Activated CD8-positive, alpha-beta T cell treated with anti-CD3 and anti-CD28 coated beads for 36 hours (primary cell): ENCODE data around the gene SHISAL2B. TPM values are rescaled to one million over a fixed set of nuclear protein-coding genes. Genes with fewer than 3 reads are reported as not detected.

Experiments
- ATAC-seq: fragments of 200-7000 bp; cut with Tn5 transposase; one replicate; pipeline ENCODE4 v1.10.0; 2021; ENCODE audit warnings: mild to moderate bottlenecking, moderate library complexity
- CTCF ChIA-PET: fragments of 350-600 bp; sonication (Branson Sonifier 250); formaldehyde crosslinking; loops from one replicate; lab custom pipeline; 2021; ENCODE audit warnings: antibody characterized with exemption; lab: Charles Lee
- POLR2A ChIA-PET: fragments of 350-600 bp; sonication (Branson Sonifier 250); formaldehyde crosslinking; loops from one replicate; lab custom pipeline; 2021; ENCODE audit warnings: antibody characterized with exemption; lab: Charles Lee
- DNase-seq: peaks from one replicate; pipeline ENCODE4 v3.0.0-alpha.2; 2020
- H3K27ac Mint-ChIP-seq: one replicate; pipeline ENCODE4 v1.8.0; 2021; ENCODE audit warnings: mild to moderate bottlenecking, mixed read lengths
- H3K27me3 Mint-ChIP-seq: one replicate; pipeline ENCODE4 v1.8.0; 2021; ENCODE audit warnings: mixed read lengths
- H3K36me3 Mint-ChIP-seq: one replicate; pipeline ENCODE4 v1.8.0; 2021; ENCODE audit warnings: low read depth, mixed read lengths
- H3K4me1 Mint-ChIP-seq: one replicate; pipeline ENCODE4 v1.8.0; 2021; ENCODE audit warnings: low read depth, mixed read lengths
- H3K4me3 Mint-ChIP-seq: one replicate; pipeline ENCODE4 v1.8.0; 2021; ENCODE audit warnings: mild to moderate bottlenecking, moderate library complexity, mixed read lengths
- H3K9me3 Mint-ChIP-seq: one replicate; pipeline ENCODE4 v1.8.0; 2021; ENCODE audit warnings: mixed read lengths
- CTCF ChIP-seq: fragments of 200-600 bp; IDR thresholded peaks from one replicate; pipeline ENCODE4 v1.8.0; 2022; ENCODE audit warnings: antibody characterized with exemption, mild to moderate bottlenecking
- intact Hi-C: fragments of 100-400 bp; cut with micrococcal nuclease; formaldehyde crosslinking; loops from one replicate; pipeline ENCODE4 v1.10.0; 2022
- total RNA-seq, 2 experiments: library from RNA; stranded (reverse); gene quantifications; one replicate each; pipeline ENCODE4 v1.2.3, GENCODE V29; 2021

The SHISAL2B gene
- total RNA-seq, 2 experiments from 2014 or later, result not detected

DNA sequence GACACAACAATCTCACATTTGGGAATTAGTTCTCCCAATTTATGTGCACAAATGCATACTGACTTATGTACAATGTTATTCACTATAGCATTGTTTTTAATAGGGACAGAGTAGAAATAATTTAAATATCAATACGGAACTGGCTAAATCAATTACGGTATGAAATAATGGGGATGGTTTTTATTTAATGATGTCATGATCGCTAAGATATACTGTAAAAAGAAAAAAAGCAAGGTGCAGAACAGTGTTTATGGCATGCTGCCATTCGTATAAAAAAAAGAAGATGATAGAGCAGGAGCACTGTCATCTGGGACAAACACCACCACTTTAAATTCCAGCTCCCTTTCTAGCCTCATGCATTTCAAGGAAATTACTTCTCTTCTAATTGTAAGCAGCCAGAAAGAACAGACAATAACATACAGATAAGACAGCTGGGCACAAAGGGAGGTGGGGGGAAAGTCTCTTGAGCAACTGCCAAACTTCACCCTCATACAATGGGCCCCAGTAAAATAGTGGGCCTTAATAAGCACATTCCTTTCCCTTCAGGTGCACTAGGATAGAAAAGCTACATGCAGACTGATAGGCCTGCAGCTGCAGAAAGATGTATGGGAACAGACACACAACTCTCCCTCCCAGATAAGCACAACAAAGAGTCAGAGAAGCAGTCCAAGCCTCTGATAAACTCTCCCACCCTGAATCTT, 69.8 kb downstream of the SHISAL2B start:
- Mint-ChIP-seq H3K9me3 (no peaks in the 10 kb centered on the region), H3K36me3 (peaks cover 11% of the 10 kb centered on the region), H3K27me3 (no peaks in the 10 kb centered on the region), H3K27ac (no peak overlapping the region), H3K4me3 (no peak overlapping the region), H3K4me1 (peaks cover 15% of the 10 kb centered on the region)
- no peak for ATAC-seq
- DNase-seq, result no peak
- no peak for TF ChIP-seq CTCF
- POLR2A ChIA-PET, result no interaction called here
- intact Hi-C loops, result loop anchor here (10.0 kb wide), 1 partner anchor 1385 kb away; the partner anchor contains the start of gene SREK1
- CTCF ChIA-PET, result no interaction called here

GRCh38 chr5:64763948-64764503, 73.7 kb downstream of the SHISAL2B start:
- H3K27me3 Mint-ChIP-seq, result no peaks in the 10 kb centered on the region
- ATAC-seq (no peak), DNase-seq (no peak)
- TF ChIP-seq CTCF, result no peak
- H3K36me3 Mint-ChIP-seq, result peaks cover 24% of the 10 kb centered on the region
- no peak overlapping the region for H3K4me3 Mint-ChIP-seq
- intact Hi-C loops, result loop anchor here (10.0 kb wide), 1 partner anchor 1381 kb away; the partner anchor contains the start of gene SREK1
- ChIA-PET CTCF (interaction anchor here (0.7 kb wide), 1 partner anchor 19 kb away, joined by 3 read pairs; no protein-coding TSS in a partner anchor), POLR2A (no interaction called here)
- H3K27ac Mint-ChIP-seq, result no peak overlapping the region
- no peaks in the 10 kb centered on the region for H3K9me3 Mint-ChIP-seq
- peaks cover 24% of the 10 kb centered on the region for H3K4me1 Mint-ChIP-seq

DNA sequence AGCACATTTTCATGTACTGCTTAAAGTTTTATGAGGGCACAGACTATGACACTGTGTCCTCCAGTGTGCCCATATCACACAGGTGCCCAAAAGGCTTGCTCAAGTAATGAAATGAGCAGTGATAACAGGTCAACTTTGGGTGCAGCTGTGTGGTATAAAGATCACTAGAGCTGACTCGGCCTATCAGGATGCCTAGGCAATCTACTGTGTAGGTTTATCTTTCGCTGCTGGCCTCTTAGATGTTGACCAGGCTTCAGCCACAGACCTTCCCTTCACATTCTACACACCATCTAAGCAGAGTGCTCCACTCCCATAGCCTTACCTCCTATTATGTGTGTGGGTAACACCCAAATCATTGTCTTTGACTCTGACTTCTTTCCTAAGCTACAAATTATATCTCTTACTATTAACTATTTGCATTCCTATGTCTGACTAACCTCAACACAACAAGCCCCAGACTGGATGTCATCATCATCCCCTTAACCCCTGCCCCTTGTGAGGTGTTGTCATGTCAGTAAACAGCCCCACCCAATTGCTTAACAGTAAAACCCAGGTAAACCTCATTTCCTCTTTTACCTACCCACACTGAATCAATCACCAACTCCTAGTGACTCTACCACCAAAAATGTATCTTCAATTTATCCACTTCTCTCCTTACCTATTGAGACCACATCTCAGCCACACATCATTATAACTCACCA, 75.7 kb downstream of the SHISAL2B start:
- Mint-ChIP-seq H3K27me3 (no peaks in the 10 kb centered on the region), H3K36me3 (peaks cover 24% of the 10 kb centered on the region), H3K4me1 (peaks cover 39% of the 10 kb centered on the region), H3K9me3 (no peaks in the 10 kb centered on the region), H3K4me3 (no peak overlapping the region), H3K27ac (no peak overlapping the region)
- ChIA-PET POLR2A (interaction anchor here (0.5 kb wide), 1 partner anchor 38 kb away, joined by 3 read pairs; no protein-coding TSS in a partner anchor), CTCF (interaction anchor here (4.3 kb wide), 1 partner anchor 17 kb away, joined by 27 read pairs; no protein-coding TSS in a partner anchor)
- TF ChIP-seq CTCF, result no peak
- ATAC-seq, result no peak
- no peak for DNase-seq
- intact Hi-C loops, result loop anchor here (10.0 kb wide), 1 partner anchor 1379 kb away; the partner anchor contains the start of gene SREK1

DNA sequence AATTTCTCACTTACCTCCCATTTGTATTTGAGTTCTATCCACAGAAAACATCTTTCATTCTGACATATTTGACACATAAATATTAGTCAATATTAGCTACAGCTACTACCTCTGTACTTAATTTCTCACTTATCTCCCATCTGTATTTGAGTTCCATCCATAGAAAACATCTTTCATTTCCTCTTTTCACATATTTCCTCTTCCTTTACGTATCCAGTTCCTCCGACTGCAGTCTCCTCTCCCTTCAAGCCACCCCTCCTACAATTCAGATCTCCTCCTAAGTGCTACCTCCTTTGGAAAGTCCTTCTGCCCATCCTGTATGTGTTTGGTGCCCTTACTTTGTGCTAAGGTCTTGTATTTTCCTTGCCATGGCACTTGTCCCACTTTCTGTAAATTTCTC, 76.6 kb downstream of the SHISAL2B start:
- POLR2A ChIA-PET, result no interaction called here
- H3K4me1 Mint-ChIP-seq, result peaks cover 41% of the 10 kb centered on the region

More for the DNA sequence above, 76.6 kb downstream of the SHISAL2B start:
- Mint-ChIP-seq H3K9me3 (no peaks in the 10 kb centered on the region), H3K27me3 (no peaks in the 10 kb centered on the region), H3K36me3 (peaks cover 22% of the 10 kb centered on the region), H3K27ac (no peak overlapping the region), H3K4me3 (peak overlapping the region; percentile 100)
- DNase-seq (no peak), ATAC-seq (no peak)
- CTCF ChIA-PET, result interaction anchor here (1.6 to 4.3 kb wide), 2 partner anchors 16 to 131 kb away, joined by 5 to 27 read pairs; no protein-coding TSS in a partner anchor
- no peak for TF ChIP-seq CTCF
- intact Hi-C loops, result loop anchor here (10.0 kb wide), 1 partner anchor 1378 kb away; the partner anchor contains the start of gene SREK1

Other genes with a start within 250 kb of the SHISAL2B start
- not detected for gene RGS7BP, start 184.5 kb upstream of the SHISAL2B start, total RNA-seq
- gene SREK1IP1, start 78.2 kb downstream of the SHISAL2B start, total RNA-seq, result 10 to 100 TPM; 20.5 to 22.9 TPM
- 10 to 100 TPM; 32.3 to 38.1 TPM for gene CWC27, start 78.4 kb downstream of the SHISAL2B start, total RNA-seq